SK-N-SH treated with all-trans-retinoic acid at 6 μM for 48 hours (cell line): Measurements from ENCODE around the gene SMIM5.

ENCODE experiments used
- ATAC-seq: fragments of 200-7000 bp; cut with Tn5 transposase; 3 replicates; pipeline ENCODE4 v1.9.1; 2020; ENCODE audit warnings: mild to moderate bottlenecking, moderate library complexity
- ARNTL ChIP-seq: fragments of 450-650 bp; formaldehyde crosslinking; IDR thresholded peaks from 2 replicates; pipeline ENCODE4 v1.5.0; 2020; ENCODE audit warnings: low read depth, mild to moderate bottlenecking, moderate library complexity, borderline replicate concordance
- BACH2 ChIP-seq: fragments of 250-450 bp; sonication (Bioruptor Pico); IDR thresholded peaks from 2 replicates; pipeline ENCODE4 v1.9.0; 2021; ENCODE audit warnings: mild to moderate bottlenecking, borderline replicate concordance
- CREB5 ChIP-seq: fragments of 250-450 bp; sonication (Bioruptor Pico); IDR thresholded peaks from 2 replicates; pipeline ENCODE4 v1.5.1; 2020; ENCODE audit warnings: low read depth, mild to moderate bottlenecking, moderate library complexity
- CSDC2 ChIP-seq: fragments of 250-450 bp; sonication (Bioruptor Pico); IDR thresholded peaks from 2 replicates; pipeline ENCODE4 v1.5.0; 2020; ENCODE audit warnings: mild to moderate bottlenecking, moderate library complexity
- ESRRG ChIP-seq: fragments of 250-450 bp; sonication (Bioruptor Pico); IDR thresholded peaks from 2 replicates; pipeline ENCODE4 v1.6.1; 2021; ENCODE audit warnings: mild to moderate bottlenecking
- GLIS3 ChIP-seq: fragments of 250-450 bp; sonication (Bioruptor Pico); IDR thresholded peaks from 2 replicates; pipeline ENCODE4 v1.5.0; 2020; ENCODE audit warnings: mild to moderate bottlenecking, moderate library complexity
- ISL1 ChIP-seq: fragments of 250-450 bp; sonication (Bioruptor Pico); IDR thresholded peaks from 2 replicates; pipeline ENCODE4 v2.1.2; 2022; ENCODE audit warnings: mild to moderate bottlenecking, moderate library complexity
- OSR1 ChIP-seq: fragments of 250-450 bp; sonication (Bioruptor Pico); IDR thresholded peaks from 2 replicates; pipeline ENCODE4 v1.8.0; 2022; ENCODE audit warnings: moderate library complexity, mild to moderate bottlenecking, inconsistent platforms
- PATZ1 ChIP-seq: fragments of 250-450 bp; sonication (Bioruptor Pico); IDR thresholded peaks from 2 replicates; pipeline ENCODE4 v1.8.0; 2020; ENCODE audit warnings: mild to moderate bottlenecking, moderate library complexity, borderline replicate concordance
- POU6F1 ChIP-seq: fragments of 250-450 bp; sonication (Bioruptor Pico); IDR thresholded peaks from 2 replicates; pipeline ENCODE4 v1.8.0; 2021; ENCODE audit warnings: low read depth, mild to moderate bottlenecking, moderate library complexity, borderline replicate concordance
- PPARA ChIP-seq: fragments of 250-450 bp; sonication (Bioruptor Pico); IDR thresholded peaks from 2 replicates; pipeline ENCODE4 v1.5.0; 2020; ENCODE audit warnings: mild to moderate bottlenecking, borderline replicate concordance
- RARB ChIP-seq: fragments of 250-450 bp; sonication (Bioruptor Pico); IDR thresholded peaks from 2 replicates; pipeline ENCODE4 v1.8.0; 2021; ENCODE audit warnings: mild to moderate bottlenecking, moderate library complexity
- SNAI2 ChIP-seq: fragments of 250-450 bp; sonication (Bioruptor Pico); IDR thresholded peaks from 2 replicates; pipeline ENCODE4 v1.5.0; 2020; ENCODE audit warnings: mild to moderate bottlenecking, moderate library complexity
- TOX ChIP-seq: fragments of 250-450 bp; sonication (Bioruptor Pico); IDR thresholded peaks from 2 replicates; pipeline ENCODE4 v1.8.0; 2021; ENCODE audit warnings: mild to moderate bottlenecking, moderate library complexity, borderline replicate concordance
- ZC3H10 ChIP-seq: fragments of 250-450 bp; sonication (Bioruptor Pico); IDR thresholded peaks from 2 replicates; pipeline ENCODE4 v1.5.1; 2021; ENCODE audit warnings: mild to moderate bottlenecking, moderate library complexity
- ZFP3 ChIP-seq: fragments of 250-450 bp; sonication (Bioruptor Pico); IDR thresholded peaks from 2 replicates; pipeline ENCODE4 v1.5.0; 2020; ENCODE audit warnings: mild to moderate bottlenecking, moderate library complexity
- ZFP30 ChIP-seq: fragments of 450-650 bp; formaldehyde crosslinking; IDR thresholded peaks from 2 replicates; pipeline ENCODE4 v1.5.0; 2022; ENCODE audit warnings: mild to moderate bottlenecking, moderate library complexity
- ZNF565 ChIP-seq: fragments of 450-650 bp; formaldehyde crosslinking; conservative IDR thresholded peaks from 2 replicates; pipeline ENCODE4 v1.5.0; 2020; ENCODE audit warnings: low read depth, mild to moderate bottlenecking, moderate library complexity
- ZNF70 ChIP-seq: fragments of 450-650 bp; formaldehyde crosslinking; IDR thresholded peaks from 2 replicates; pipeline ENCODE4 v1.5.0; 2020; ENCODE audit warnings: mild to moderate bottlenecking, moderate library complexity
- TF ChIP-seq, protein P1 (sequence below): fragments of 250-450 bp; sonication (Bioruptor Pico); IDR thresholded peaks from 2 replicates; pipeline ENCODE4 v1.5.0; 2020; ENCODE audit warnings: mild to moderate bottlenecking, moderate library complexity
- TF ChIP-seq, protein P2 (sequence below): fragments of 250-450 bp; sonication (Bioruptor Pico); IDR thresholded peaks from 2 replicates; pipeline ENCODE4 v1.5.1; 2021; ENCODE audit warnings: mild to moderate bottlenecking, moderate library complexity

Gene SMIM5

DNA sequence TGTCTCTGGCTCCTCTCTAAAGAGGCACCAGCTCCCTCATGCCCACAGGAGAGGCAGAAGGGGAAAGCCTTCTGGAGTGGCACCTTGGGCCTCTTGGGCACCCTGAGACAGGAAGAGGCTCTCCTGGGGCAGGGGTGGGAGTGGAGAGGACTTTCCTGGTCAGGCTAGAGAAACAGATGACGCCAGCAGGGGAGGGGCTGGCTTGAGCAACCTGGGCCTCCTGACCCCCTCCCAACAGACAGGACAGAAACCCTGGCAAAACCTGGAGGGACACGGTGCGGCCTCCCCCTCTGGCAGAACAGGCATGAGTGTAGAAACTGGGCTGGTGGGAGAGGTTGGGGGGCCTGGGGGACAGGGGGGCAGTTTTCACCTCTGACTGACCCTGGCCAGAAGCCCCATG lies 6.1 kb downstream of the SMIM5 start:
- ATAC-seq = no peak
- TF ChIP-seq TOX (CRISPR knock-in tag) = no peak
- TF ChIP-seq PPARA (CRISPR knock-in tag) = no peak
- no peak for TF ChIP-seq ZNF70 (CRISPR knock-in tag)
- TF ChIP-seq CREB5 (CRISPR knock-in tag) = no peak
- no peak for TF ChIP-seq OSR1 (CRISPR knock-in tag)
- no peak for TF ChIP-seq RARB (CRISPR knock-in tag)
- TF ChIP-seq POU6F1 = no peak

DNA sequence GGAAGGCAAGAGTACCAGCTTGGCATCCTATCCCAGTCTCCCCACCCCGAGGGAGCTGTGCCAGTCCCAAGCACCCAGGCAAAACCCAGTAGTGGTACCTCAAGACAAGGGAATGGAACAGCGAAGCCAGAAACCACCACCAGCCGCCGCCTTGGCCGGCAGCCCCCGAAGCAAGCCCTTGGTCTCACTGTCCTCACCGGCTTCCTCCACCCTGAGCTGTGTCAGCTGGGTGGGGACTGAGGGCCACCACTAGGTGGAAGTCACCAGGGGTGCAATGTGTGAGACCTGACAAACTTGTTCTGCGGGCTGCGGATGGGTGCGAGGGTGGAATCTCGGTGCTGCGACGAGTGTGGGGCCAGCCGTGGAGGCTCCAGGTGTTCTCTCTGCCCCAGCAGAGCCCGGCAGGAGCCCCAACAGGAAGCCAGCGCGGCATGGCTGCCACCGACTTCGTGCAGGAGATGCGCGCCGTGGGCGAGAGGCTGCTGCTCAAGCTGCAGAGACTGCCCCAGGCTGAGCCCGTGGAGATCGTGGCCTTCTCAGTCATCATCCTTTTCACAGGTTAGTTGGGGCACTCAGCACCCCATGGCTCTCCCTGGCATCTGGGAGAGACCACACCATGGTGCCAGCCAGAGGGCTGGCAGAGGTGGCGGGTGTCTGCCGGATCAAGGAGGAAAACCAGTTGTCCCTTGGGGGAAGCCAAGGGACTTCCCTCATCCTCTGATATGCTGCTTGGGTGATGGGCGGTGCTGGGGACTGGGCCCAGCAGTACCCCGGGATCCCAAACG lies 6.7 kb downstream of the SMIM5 start:
- no peak for TF ChIP-seq OSR1 (CRISPR knock-in tag)
- no peak for TF ChIP-seq TOX (CRISPR knock-in tag)
- no peak for TF ChIP-seq CSDC2 (CRISPR knock-in tag)
- TF ChIP-seq, protein P1, sequence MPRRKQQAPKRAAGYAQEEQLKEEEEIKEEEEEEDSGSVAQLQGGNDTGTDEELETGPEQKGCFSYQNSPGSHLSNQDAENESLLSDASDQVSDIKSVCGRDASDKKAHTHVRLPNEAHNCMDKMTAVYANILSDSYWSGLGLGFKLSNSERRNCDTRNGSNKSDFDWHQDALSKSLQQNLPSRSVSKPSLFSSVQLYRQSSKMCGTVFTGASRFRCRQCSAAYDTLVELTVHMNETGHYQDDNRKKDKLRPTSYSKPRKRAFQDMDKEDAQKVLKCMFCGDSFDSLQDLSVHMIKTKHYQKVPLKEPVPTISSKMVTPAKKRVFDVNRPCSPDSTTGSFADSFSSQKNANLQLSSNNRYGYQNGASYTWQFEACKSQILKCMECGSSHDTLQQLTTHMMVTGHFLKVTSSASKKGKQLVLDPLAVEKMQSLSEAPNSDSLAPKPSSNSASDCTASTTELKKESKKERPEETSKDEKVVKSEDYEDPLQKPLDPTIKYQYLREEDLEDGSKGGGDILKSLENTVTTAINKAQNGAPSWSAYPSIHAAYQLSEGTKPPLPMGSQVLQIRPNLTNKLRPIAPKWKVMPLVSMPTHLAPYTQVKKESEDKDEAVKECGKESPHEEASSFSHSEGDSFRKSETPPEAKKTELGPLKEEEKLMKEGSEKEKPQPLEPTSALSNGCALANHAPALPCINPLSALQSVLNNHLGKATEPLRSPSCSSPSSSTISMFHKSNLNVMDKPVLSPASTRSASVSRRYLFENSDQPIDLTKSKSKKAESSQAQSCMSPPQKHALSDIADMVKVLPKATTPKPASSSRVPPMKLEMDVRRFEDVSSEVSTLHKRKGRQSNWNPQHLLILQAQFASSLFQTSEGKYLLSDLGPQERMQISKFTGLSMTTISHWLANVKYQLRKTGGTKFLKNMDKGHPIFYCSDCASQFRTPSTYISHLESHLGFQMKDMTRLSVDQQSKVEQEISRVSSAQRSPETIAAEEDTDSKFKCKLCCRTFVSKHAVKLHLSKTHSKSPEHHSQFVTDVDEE = no peak
- no peak for TF ChIP-seq ZC3H10 (CRISPR knock-in tag)
- TF ChIP-seq ZFP3 = no peak
- TF ChIP-seq GLIS3 (CRISPR knock-in tag) = no peak
- no peak for TF ChIP-seq ESRRG (CRISPR knock-in tag)
- no peak for TF ChIP-seq POU6F1
- TF ChIP-seq PATZ1 (CRISPR knock-in tag) = no peak
- no peak for TF ChIP-seq PPARA (CRISPR knock-in tag)
- no peak for TF ChIP-seq ISL1
- TF ChIP-seq BACH2 (CRISPR knock-in tag) = no peak
- TF ChIP-seq, protein P2, sequence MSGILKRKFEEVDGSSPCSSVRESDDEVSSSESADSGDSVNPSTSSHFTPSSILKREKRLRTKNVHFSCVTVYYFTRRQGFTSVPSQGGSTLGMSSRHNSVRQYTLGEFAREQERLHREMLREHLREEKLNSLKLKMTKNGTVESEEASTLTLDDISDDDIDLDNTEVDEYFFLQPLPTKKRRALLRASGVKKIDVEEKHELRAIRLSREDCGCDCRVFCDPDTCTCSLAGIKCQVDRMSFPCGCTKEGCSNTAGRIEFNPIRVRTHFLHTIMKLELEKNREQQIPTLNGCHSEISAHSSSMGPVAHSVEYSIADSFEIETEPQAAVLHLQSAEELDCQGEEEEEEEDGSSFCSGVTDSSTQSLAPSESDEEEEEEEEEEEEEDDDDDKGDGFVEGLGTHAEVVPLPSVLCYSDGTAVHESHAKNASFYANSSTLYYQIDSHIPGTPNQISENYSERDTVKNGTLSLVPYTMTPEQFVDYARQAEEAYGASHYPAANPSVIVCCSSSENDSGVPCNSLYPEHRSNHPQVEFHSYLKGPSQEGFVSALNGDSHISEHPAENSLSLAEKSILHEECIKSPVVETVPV (CRISPR knock-in tag) = no peak
- TF ChIP-seq ARNTL = no peak
- no peak for TF ChIP-seq ZNF565 (CRISPR knock-in tag)
- TF ChIP-seq ZFP30 (CRISPR knock-in tag) = no peak
- no peak for TF ChIP-seq ZNF70 (CRISPR knock-in tag)
- no peak for TF ChIP-seq SNAI2 (CRISPR knock-in tag)
- ATAC-seq = no peak
